Stimulated activated naive B cell treated with anti-CD40 and anti-IgM and Interleukin-4, amounts not matched to agents 10 μg/mL and 1 μg/mL and 100 μg/mL, for 72 hours (primary cell): ENCODE results near the gene ASB16.

Source experiments
- ATAC-seq, 2 donors: fragments of 150-1000 bp; cut with Tn5 transposase; replicated peaks; 2 replicates each; pipeline ENCODE4 v1.10.0; 2021; ENCODE audit warnings: moderate library complexity in 1 of 2
- DNase-seq: peaks from one replicate; pipeline ENCODE4 v3.0.0; 2021
- H3K27ac Mint-ChIP-seq: one replicate; pipeline ENCODE4 v1.8.0; 2022; ENCODE audit warnings: mild to moderate bottlenecking, mixed read lengths
- H3K27me3 Mint-ChIP-seq, 2 donors: one replicate each; pipeline ENCODE4 v1.8.0; 2022; ENCODE audit warnings: mixed read lengths in 2 of 2
- H3K36me3 Mint-ChIP-seq, 2 donors: one replicate each; pipeline ENCODE4 v1.8.0; 2022; ENCODE audit warnings: mixed read lengths in 2 of 2, mild to moderate bottlenecking in 1 of 2
- H3K4me1 Mint-ChIP-seq, 2 donors: one replicate each; pipeline ENCODE4 v1.8.0; 2022; ENCODE audit warnings: mixed read lengths in 2 of 2, mild to moderate bottlenecking in 1 of 2
- H3K4me3 Mint-ChIP-seq, 2 donors: one replicate each; pipeline ENCODE4 v1.8.0; 2022; ENCODE audit warnings: mild to moderate bottlenecking in 2 of 2, mixed read lengths in 2 of 2, moderate library complexity in 1 of 2
- H3K9me3 Mint-ChIP-seq, 2 donors: one replicate each; pipeline ENCODE4 v1.8.0; 2022; ENCODE audit warnings: mixed read lengths in 2 of 2, mild to moderate bottlenecking in 1 of 2

ASB16 gene

GRCh38 chr17:44203731-44204440, 33.4 kb downstream of the ASB16 start:
- Mint-ChIP-seq H3K27ac (peak overlapping the region; percentile 59), H3K4me3 (no peak overlapping the region), H3K4me1 (peaks cover 28 to 49% of the 10 kb centered on the region in 2 donors), H3K36me3 (peaks cover 20 to 30% of the 10 kb centered on the region in 2 donors), H3K9me3 (no peaks in the 10 kb centered on the region), H3K27me3 (no peaks in the 10 kb centered on the region)
- ATAC-seq (no peak), DNase-seq (peak; percentile 33)

GRCh38 chr17:44204441-44204882, 34.0 kb downstream of the ASB16 start:
- no peak for ATAC-seq
- peaks cover 28 to 53% of the 10 kb centered on the region in 2 donors for H3K4me1 Mint-ChIP-seq
- H3K27me3 Mint-ChIP-seq = no peaks in the 10 kb centered on the region

GRCh38 chr17:44205962-44206824, 35.7 kb downstream of the ASB16 start:
- no peak overlapping the region for H3K4me3 Mint-ChIP-seq
- peak overlapping the region; percentile 43 for H3K27ac Mint-ChIP-seq
- ATAC-seq (no peak), DNase-seq (no peak)
- H3K27me3 Mint-ChIP-seq = no peaks in the 10 kb centered on the region
- no peaks in the 10 kb centered on the region for H3K9me3 Mint-ChIP-seq
- H3K4me1 Mint-ChIP-seq = peaks cover 34 to 58% of the 10 kb centered on the region in 2 donors
- peaks cover 30 to 45% of the 10 kb centered on the region in 2 donors for H3K36me3 Mint-ChIP-seq

More at GRCh38 chr17:44204441-44204882, 34.0 kb downstream of the ASB16 start:
- DNase-seq = no peak
- no peak overlapping the region for H3K4me3 Mint-ChIP-seq
- H3K36me3 Mint-ChIP-seq = peaks cover 22 to 33% of the 10 kb centered on the region in 2 donors
- H3K9me3 Mint-ChIP-seq = no peaks in the 10 kb centered on the region
- H3K27ac Mint-ChIP-seq = no peak overlapping the region

- Mint-ChIP-seq H3K27ac (no peak overlapping the region), H3K27me3 (no peaks in the 10 kb centered on the region), H3K9me3 (no peaks in the 10 kb centered on the region), H3K36me3 (peaks cover 36 to 51% of the 10 kb centered on the region in 2 donors), H3K4me1 (peaks cover 37 to 58% of the 10 kb centered on the region in 2 donors), H3K4me3 (no peak overlapping the region)
- no peak for ATAC-seq
- DNase-seq = no peak
These were observed 36.3 kb downstream of the ASB16 start for GRCh38 chr17:44206825-44207155.

GRCh38 chr17:44207319-44207718, 36.8 kb downstream of the ASB16 start:
- DNase-seq (no peak), ATAC-seq (no peak)
- no peaks in the 10 kb centered on the region for H3K9me3 Mint-ChIP-seq
- peak overlapping the region; percentile 59 for H3K27ac Mint-ChIP-seq
- H3K36me3 Mint-ChIP-seq = peaks cover 39 to 55% of the 10 kb centered on the region in 2 donors
- peaks cover 40 to 61% of the 10 kb centered on the region in 2 donors for H3K4me1 Mint-ChIP-seq
- H3K27me3 Mint-ChIP-seq = no peaks in the 10 kb centered on the region
- peak overlapping the region in 1 of 2 donors; percentile 27 for H3K4me3 Mint-ChIP-seq

- Mint-ChIP-seq H3K9me3 (no peaks in the 10 kb centered on the region), H3K36me3 (peaks cover 41 to 57% of the 10 kb centered on the region in 2 donors), H3K27ac (no peak overlapping the region), H3K27me3 (no peaks in the 10 kb centered on the region), H3K4me3 (no peak overlapping the region), H3K4me1 (peaks cover 40 to 63% of the 10 kb centered on the region in 2 donors)
- ATAC-seq (no peak), DNase-seq (no peak)
These were observed 37.2 kb downstream of the ASB16 start for GRCh38 chr17:44207743-44208142.

GRCh38 chr17:44209786-44210341, 39.4 kb downstream of the ASB16 start:
- H3K4me1 Mint-ChIP-seq = peaks cover 43 to 65% of the 10 kb centered on the region in 2 donors
- DNase-seq = no peak
- H3K4me3 Mint-ChIP-seq = peak overlapping the region; percentile 68 to 74
- H3K27me3 Mint-ChIP-seq = no peaks in the 10 kb centered on the region
- no peaks in the 10 kb centered on the region for H3K9me3 Mint-ChIP-seq
- H3K27ac Mint-ChIP-seq = peak overlapping the region; percentile 92
- H3K36me3 Mint-ChIP-seq = peaks cover 61 to 78% of the 10 kb centered on the region in 2 donors
- ATAC-seq = peak; percentile 41 to 52

- Mint-ChIP-seq H3K36me3 (peaks cover 68 to 84% of the 10 kb centered on the region in 2 donors), H3K4me1 (peaks cover 49 to 72% of the 10 kb centered on the region in 2 donors), H3K4me3 (peak overlapping the region; percentile 68 to 74), H3K27ac (peak overlapping the region; percentile 92), H3K27me3 (no peaks in the 10 kb centered on the region), H3K9me3 (no peaks in the 10 kb centered on the region)
- peak; percentile 89 for DNase-seq
- ATAC-seq = peak; percentile 96 to 98
These were observed 40.1 kb downstream of the ASB16 start for GRCh38 chr17:44210342-44211192.

- Mint-ChIP-seq H3K4me3 (peak overlapping the region; percentile 39 to 56), H3K36me3 (peaks cover 69 to 84% of the 10 kb centered on the region in 2 donors), H3K4me1 (peaks cover 59 to 75% of the 10 kb centered on the region in 2 donors), H3K9me3 (no peaks in the 10 kb centered on the region), H3K27ac (peak overlapping the region; percentile 92), H3K27me3 (no peaks in the 10 kb centered on the region)
- DNase-seq (no peak), ATAC-seq (no peak)
These were observed 41.1 kb downstream of the ASB16 start for GRCh38 chr17:44211281-44212265.

- Mint-ChIP-seq H3K9me3 (no peaks in the 10 kb centered on the region), H3K4me1 (peaks cover 64 to 86% of the 10 kb centered on the region in 2 donors), H3K27me3 (no peaks in the 10 kb centered on the region), H3K27ac (peak overlapping the region; percentile 42), H3K4me3 (no peak overlapping the region), H3K36me3 (peaks cover 69 to 84% of the 10 kb centered on the region in 2 donors)
- no peak for ATAC-seq
- DNase-seq = no peak
These were observed 42.3 kb downstream of the ASB16 start for GRCh38 chr17:44212507-44213402.

- no peak for ATAC-seq
- peak overlapping the region; percentile 86 for H3K27ac Mint-ChIP-seq
- H3K9me3 Mint-ChIP-seq = no peaks in the 10 kb centered on the region
- peaks cover 62 to 84% of the 10 kb centered on the region in 2 donors for H3K4me1 Mint-ChIP-seq
- peak overlapping the region in 1 of 2 donors; percentile 14 for H3K4me3 Mint-ChIP-seq
- peaks cover 63 to 81% of the 10 kb centered on the region in 2 donors for H3K36me3 Mint-ChIP-seq
- H3K27me3 Mint-ChIP-seq = no peaks in the 10 kb centered on the region
- DNase-seq = no peak
These were observed 43.1 kb downstream of the ASB16 start for GRCh38 chr17:44213403-44214229.
